GM04504 (cell line): ENCODE measurements around the gene COPG2.
"Not testable (repeated sequence)": the region's sequence is repeated elsewhere in the genome, so short reads cannot be mapped to it uniquely, and the experiment has no call there.

Source experiments
- DNase-seq: peaks from one replicate; pipeline ENCODE4 v3.0.0-alpha.2; 2012; ENCODE audit warnings: low read depth

COPG2 gene

GRCh38 chr7:130650611-130651120 is 17.9 kb downstream of the COPG2 start:
- no peak for DNase-seq

GRCh38 chr7:130649004-130649790 is 19.4 kb downstream of the COPG2 start:
- DNase-seq = peak; percentile 33

- no peak for DNase-seq
These were observed 20.0 kb downstream of the COPG2 start for GRCh38 chr7:130648580-130648979.

- no peak for DNase-seq
These were observed 26.2 kb downstream of the COPG2 start for GRCh38 chr7:130642383-130642782.

GRCh38 chr7:130641497-130641896 is 27.1 kb downstream of the COPG2 start:
- DNase-seq = no peak

- DNase-seq = no peak
These were observed 27.5 kb downstream of the COPG2 start for GRCh38 chr7:130641040-130641439.

- no peak for DNase-seq
These were observed 29.2 kb downstream of the COPG2 start for GRCh38 chr7:130639388-130639787.

GRCh38 chr7:130632111-130632510 is 36.4 kb downstream of the COPG2 start:
- DNase-seq = no peak

- no peak for DNase-seq
These were observed 39.6 kb downstream of the COPG2 start for GRCh38 chr7:130628901-130629300.

GRCh38 chr7:130627775-130628174 is 40.8 kb downstream of the COPG2 start:
- DNase-seq = no peak

GRCh38 chr7:130622866-130623265 is 45.7 kb downstream of the COPG2 start:
- no peak for DNase-seq

- DNase-seq = no peak
These were observed 53.0 kb downstream of the COPG2 start for GRCh38 chr7:130615583-130615982.

GRCh38 chr7:130614449-130614848 is 54.1 kb downstream of the COPG2 start:
- no peak for DNase-seq

GRCh38 chr7:130611218-130611617 is 57.3 kb downstream of the COPG2 start:
- DNase-seq = no peak

GRCh38 chr7:130607066-130607465 is 61.5 kb downstream of the COPG2 start:
- not testable (repeated sequence) for DNase-seq

- no peak for DNase-seq
These were observed 62.4 kb downstream of the COPG2 start for GRCh38 chr7:130606161-130606560.

- DNase-seq = no peak
These were observed 70.5 kb downstream of the COPG2 start for GRCh38 chr7:130598056-130598455.

- no peak for DNase-seq
These were observed 72.6 kb downstream of the COPG2 start for GRCh38 chr7:130595986-130596385.

- no peak for DNase-seq
These were observed 75.5 kb downstream of the COPG2 start for GRCh38 chr7:130593033-130593432.

GRCh38 chr7:130591464-130591863 is 77.1 kb downstream of the COPG2 start:
- not testable (repeated sequence) for DNase-seq

GRCh38 chr7:130585932-130586331 is 82.6 kb downstream of the COPG2 start:
- DNase-seq = not testable (repeated sequence)

GRCh38 chr7:130575110-130575509 is 93.4 kb downstream of the COPG2 start:
- DNase-seq = not testable (repeated sequence)

GRCh38 chr7:130570144-130570543 is 98.4 kb downstream of the COPG2 start:
- not testable (repeated sequence) for DNase-seq

- DNase-seq = no peak
These were observed 101.7 kb downstream of the COPG2 start for GRCh38 chr7:130566898-130567280.
